Measurements from ENCODE around the gene PNPLA7. TPM values are rescaled to one million over a fixed set of nuclear protein-coding genes. Genes with fewer than 3 reads are reported as not detected.

PNPLA7 gene
- total and polyA plus RNA-seq, 2 of the 4 experiments (the other 2 are of a cell fraction) = under 0.01 to 0.89 TPM

- peaks cover 11% of the 10 kb centered on the region for H3K36me3 ChIP-seq (ENCODE audit: control insufficient read depth, insufficient read depth, low read length)
- no peak overlapping the region for H2BK15ac ChIP-seq (ENCODE audit: low read depth, low read length)
- H2AFZ ChIP-seq (replicated peaks; ENCODE audit: low read length, poor library complexity) = peak overlapping the region; percentile 49
- dilution Hi-C loops (cut with HindIII; ENCODE audit: low sequenced_read_pairs, unreplicated experiment) (no loop called here), intact Hi-C loops (cut with micrococcal nuclease) (no loop called here), in situ Hi-C loops (cut with MboI; ENCODE audit: low sequenced_read_pairs) (no loop called here)
- no peak overlapping the region for H3K4me3 ChIP-seq (ENCODE audit: insufficient read depth, low read depth, low read length)
- no peak overlapping the region for H4K91ac ChIP-seq (ENCODE audit: insufficient read depth, low read depth, low read length)
- BruUV-seq (replicated peaks) = no TSS peak
- POLR2A ChIA-PET (ENCODE audit: unreplicated experiment) = no interaction called here
- H3K9me1 ChIP-seq (ENCODE audit: insufficient read depth, low read length) = no peaks in the 10 kb centered on the region
- CTCF ChIA-PET = no interaction called here
- ATAC-seq (ENCODE audit: low read depth) = no peak
- no peak overlapping the region; the same call in 1 of the 2 replicates for H3K4ac ChIP-seq (ENCODE audit: low read depth, low read length)
- no peaks in the 10 kb centered on the region for H3K9me3 ChIP-seq (ENCODE audit: control insufficient read depth, insufficient read depth, low read length)
- H3K18ac ChIP-seq (ENCODE audit: low read depth, low read length) = no peak overlapping the region
- no peak overlapping the region for H4K5ac ChIP-seq (ENCODE audit: low read depth, low read length)
- peaks cover 2% of the 10 kb centered on the region; the same call in 1 of the 2 replicates for H3K27me3 ChIP-seq (ENCODE audit: control insufficient read depth, insufficient read depth, low read length)
- no peak overlapping the region for H3K27ac ChIP-seq (ENCODE audit: insufficient read depth, low read length)
- no peak overlapping the region for H3K14ac ChIP-seq (replicated peaks; ENCODE audit: low read depth, low read length)
- H2BK5ac ChIP-seq (ENCODE audit: low read depth, low read length, poor library complexity, severe bottlenecking) = no peak overlapping the region
- no peak overlapping the region for H3K23ac ChIP-seq (ENCODE audit: low read depth, low read length)
- no peak for DNase-seq
- H3K9ac ChIP-seq (ENCODE audit: low read depth, low read length) = no peak overlapping the region
- H3K4me1 ChIP-seq (ENCODE audit: control insufficient read depth, insufficient read depth, low read length) = peaks cover 18% of the 10 kb centered on the region
- H2BK120ac ChIP-seq (ENCODE audit: low read depth, low read length) = no peak overlapping the region
- no peak overlapping the region for H2AK5ac ChIP-seq (ENCODE audit: low read depth, low read length)
- no peak overlapping the region for H3K4me2 ChIP-seq (ENCODE audit: low read depth, low read length)
- H2BK20ac ChIP-seq (ENCODE audit: low read depth, low read length) = no peak overlapping the region
- WGBS, 2 experiments (ENCODE audit: extremely low coverage in 2 of 2, insufficient read length in 1 of 2) = 90% methylated on average over 20 of the region's 31 CpGs; no CpG with 5 or more reads in 1 of the 2 experiments
- H3K56ac ChIP-seq (ENCODE audit: extremely low read depth, insufficient read depth, low read length) = no peak overlapping the region
- peaks cover 28% of the 10 kb centered on the region for H4K20me1 ChIP-seq (ENCODE audit: insufficient read depth, low read length)
- TF ChIP-seq MAFK (IDR thresholded peaks at IDR 0.05; ENCODE audit: low read depth, low read length) (no peak), NFE2L2 (IDR thresholded peaks at IDR 0.05; ENCODE audit: low read depth, low read length) (no peak), CEBPB (IDR thresholded peaks at IDR 0.05; ENCODE audit: low read depth, low read length) (no peak), BHLHE40 (IDR thresholded peaks at IDR 0.05; ENCODE audit: low read depth, low read length) (no peak), ELK1 (IDR thresholded peaks at IDR 0.05; ENCODE audit: borderline replicate concordance, low read depth, low read length) (no peak), USF2 (IDR thresholded peaks at IDR 0.05; ENCODE audit: low read depth, low read length) (no peak), CHD1 (IDR thresholded peaks at IDR 0.05; ENCODE audit: low read depth, low read length) (no peak), RAD21 (IDR thresholded peaks at IDR 0.05; ENCODE audit: low read length) (no peak), FOS (IDR thresholded peaks at IDR 0.05; ENCODE audit: low read depth, low read length) (no peak), MXI1 (IDR thresholded peaks at IDR 0.05; ENCODE audit: borderline replicate concordance, low read depth, low read length) (no peak), MAZ (IDR thresholded peaks at IDR 0.05; ENCODE audit: borderline replicate concordance, low read depth, low read length) (no peak)
- no peak overlapping the region for H4K8ac ChIP-seq (ENCODE audit: low read depth in 2 of 2, low read length in 2 of 2)
- peaks cover 3 to 28% of the 10 kb centered on the region in 2 experiments; a peak in 3 of 4 replicates for H3K79me1 ChIP-seq (ENCODE audit: low read depth in 1 of 2, low read length in 2 of 2)
- H2AK9ac ChIP-seq (replicated peaks; ENCODE audit: low read depth, low read length, poor library complexity) = peak overlapping the region; percentile 78
Measured at GRCh38 chr9:137460363-137461315, 89.6 kb downstream of the PNPLA7 start.

All from IMR-90 (cell line).